ENCODE measurements around the gene GBGT1. TPM values are rescaled to one million over a fixed set of nuclear protein-coding genes. Genes with fewer than 3 reads are reported as not detected.
A peak's percentile ranks its signal among the peaks of the same experiment; 100 is the strongest.

Gene GBGT1
- total and polyA plus RNA-seq, 8 donors = 1.2 to 37.9 (median 22.6) TPM

DNA sequence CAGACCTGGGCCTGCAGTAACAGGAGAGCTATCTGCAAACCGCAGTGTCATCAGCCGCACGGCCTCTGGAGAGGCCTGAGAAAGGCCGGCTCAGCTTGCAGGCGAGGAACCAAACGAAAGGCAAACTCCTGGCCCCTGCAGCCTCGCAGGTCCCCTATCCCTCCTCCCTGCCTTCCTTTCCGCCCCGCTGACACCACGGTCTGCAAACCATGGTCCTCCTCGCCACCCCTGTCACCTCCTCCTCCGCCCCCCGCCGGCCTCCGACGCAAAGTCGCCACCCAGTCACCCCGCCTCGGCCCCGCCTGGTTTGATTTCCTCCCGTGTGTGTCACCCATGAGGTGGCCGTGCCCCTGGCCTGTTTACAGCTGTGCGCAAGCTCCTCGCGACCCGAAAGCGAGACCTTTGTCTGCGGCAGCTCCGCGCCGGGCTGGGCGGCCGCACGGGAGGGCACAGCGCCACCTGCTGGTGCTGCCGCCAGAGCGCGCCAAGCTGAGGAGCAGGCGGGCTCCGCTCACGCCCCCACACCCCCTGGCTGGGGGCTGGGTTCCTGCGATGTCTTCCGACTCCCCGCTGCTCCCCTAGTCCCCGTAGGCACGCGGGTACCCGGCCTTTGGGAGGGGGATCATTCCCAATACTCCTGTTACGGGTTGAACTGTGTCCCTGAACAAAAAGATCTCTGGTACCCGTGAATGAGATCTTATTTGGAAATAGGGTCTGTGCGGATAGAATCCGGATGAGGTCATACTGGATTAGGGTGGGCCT, 19.4 kb downstream of the GBGT1 start:
- Histone ChIP-seq H3K36me3 (no peaks in the 10 kb centered on the region), H3K27ac (peak overlapping the region; percentile 60 to 77 (median 71)), H3K9me3 (no peaks in the 10 kb centered on the region), H3K4me1 (peaks cover 52 to 88% (median 82%) of the 10 kb centered on the region in 4 donors), H3K4me3 (peak overlapping the region; percentile 34 to 44 (median 42)), H3K27me3 (no peaks in the 10 kb centered on the region)
- WGBS, 5 donors = 2 to 8% (median 7%) methylated on average over 41 to 52 of the region's 52 CpGs
- TF ChIP-seq POLR2A (IDR thresholded peaks at IDR 0.05) = no peak
- peak in 2 of 3 donors; percentile 43 to 91 for TF ChIP-seq POLR2AphosphoS5 (IDR thresholded peaks at IDR 0.05)
- TF ChIP-seq, protein P1, sequence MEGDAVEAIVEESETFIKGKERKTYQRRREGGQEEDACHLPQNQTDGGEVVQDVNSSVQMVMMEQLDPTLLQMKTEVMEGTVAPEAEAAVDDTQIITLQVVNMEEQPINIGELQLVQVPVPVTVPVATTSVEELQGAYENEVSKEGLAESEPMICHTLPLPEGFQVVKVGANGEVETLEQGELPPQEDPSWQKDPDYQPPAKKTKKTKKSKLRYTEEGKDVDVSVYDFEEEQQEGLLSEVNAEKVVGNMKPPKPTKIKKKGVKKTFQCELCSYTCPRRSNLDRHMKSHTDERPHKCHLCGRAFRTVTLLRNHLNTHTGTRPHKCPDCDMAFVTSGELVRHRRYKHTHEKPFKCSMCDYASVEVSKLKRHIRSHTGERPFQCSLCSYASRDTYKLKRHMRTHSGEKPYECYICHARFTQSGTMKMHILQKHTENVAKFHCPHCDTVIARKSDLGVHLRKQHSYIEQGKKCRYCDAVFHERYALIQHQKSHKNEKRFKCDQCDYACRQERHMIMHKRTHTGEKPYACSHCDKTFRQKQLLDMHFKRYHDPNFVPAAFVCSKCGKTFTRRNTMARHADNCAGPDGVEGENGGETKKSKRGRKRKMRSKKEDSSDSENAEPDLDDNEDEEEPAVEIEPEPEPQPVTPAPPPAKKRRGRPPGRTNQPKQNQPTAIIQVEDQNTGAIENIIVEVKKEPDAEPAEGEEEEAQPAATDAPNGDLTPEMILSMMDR (IDR thresholded peaks at IDR 0.05) = peak in 6 of 7 experiments; percentile 88 to 100 (median 97)
- TF ChIP-seq EP300 (IDR thresholded peaks at IDR 0.05) = no peak
- peak; percentile 86 to 96 for DNase-seq
- intact Hi-C loops (cut with DNase I; ENCODE audit: low total_unique reads) = loop anchor here (10.0 kb wide), 1 partner anchor 100 kb away; no protein-coding TSS in a partner anchor

- peak overlapping the region; percentile 60 to 77 (median 71) for H3K27ac ChIP-seq
- intact Hi-C loops (cut with DNase I; ENCODE audit: low total_unique reads) = loop anchor here (10.0 kb wide), 1 partner anchor 99 kb away; no protein-coding TSS in a partner anchor
- no peaks in the 10 kb centered on the region for H3K27me3 ChIP-seq
- H3K4me1 ChIP-seq = peaks cover 52 to 93% (median 86%) of the 10 kb centered on the region in 4 donors
- peak overlapping the region; percentile 34 to 44 (median 42) for H3K4me3 ChIP-seq
- TF ChIP-seq POLR2A (IDR thresholded peaks at IDR 0.05) (no peak), POLR2AphosphoS5 (IDR thresholded peaks at IDR 0.05) (no peak), EP300 (IDR thresholded peaks at IDR 0.05) (no peak)
- TF ChIP-seq, protein P1 (IDR thresholded peaks at IDR 0.05) = no peak
- H3K9me3 ChIP-seq = no peaks in the 10 kb centered on the region
- 84 to 89% (median 84%) methylated on average over 11 to 13 of the region's 13 CpGs for WGBS, 5 donors
- DNase-seq = peak in 1 of 2 donors; percentile 24
- H3K36me3 ChIP-seq = no peaks in the 10 kb centered on the region
Observed at GRCh38 chr9:133143639-133144141, 20.0 kb downstream of the GBGT1 start.

- peak overlapping the region in 4 of 5 donors; percentile 7 to 73 (median 57) for H3K27ac ChIP-seq
- intact Hi-C loops (cut with DNase I; ENCODE audit: low total_unique reads) = loop anchor here (10.0 kb wide), 1 partner anchor 98 kb away; no protein-coding TSS in a partner anchor
- H3K9me3 ChIP-seq = no peaks in the 10 kb centered on the region
- H3K4me1 ChIP-seq = peaks cover 52 to 93% (median 86%) of the 10 kb centered on the region in 4 donors
- DNase-seq = peak; percentile 25 to 68
- H3K36me3 ChIP-seq = no peaks in the 10 kb centered on the region
- H3K4me3 ChIP-seq = no peak overlapping the region
- 58 to 64% (median 61%) methylated on average over 18 of the region's 18 CpGs for WGBS, 5 donors
- no peaks in the 10 kb centered on the region for H3K27me3 ChIP-seq
- TF ChIP-seq POLR2A (IDR thresholded peaks at IDR 0.05) (no peak), EP300 (IDR thresholded peaks at IDR 0.05) (no peak)
Observed at GRCh38 chr9:133142684-133143622, 20.8 kb downstream of the GBGT1 start.

- intact Hi-C loops (cut with DNase I; ENCODE audit: low total_unique reads) = loop anchor here (10.0 kb wide), 1 partner anchor 97 kb away; no protein-coding TSS in a partner anchor
- DNase-seq = peak; percentile 88
- H3K27ac ChIP-seq = peak overlapping the region; percentile 7 to 73 (median 54)
Observed at GRCh38 chr9:133141833-133142595, 21.7 kb downstream of the GBGT1 start.

More at GRCh38 chr9:133141833-133142595, 21.7 kb downstream of the GBGT1 start:
- TF ChIP-seq, protein P1 (IDR thresholded peaks at IDR 0.05) = no peak
- TF ChIP-seq EP300 (IDR thresholded peaks at IDR 0.05) (no peak), POLR2AphosphoS5 (IDR thresholded peaks at IDR 0.05) (peak in 1 of 3 donors; percentile 36)
- WGBS, 5 donors = 30 to 38% (median 37%) methylated on average over 14 to 16 of the region's 16 CpGs
- Histone ChIP-seq H3K27me3 (no peaks in the 10 kb centered on the region), H3K4me1 (peaks cover 51 to 93% (median 86%) of the 10 kb centered on the region in 4 donors), H3K9me3 (no peaks in the 10 kb centered on the region), H3K4me3 (no peak overlapping the region), H3K36me3 (no peaks in the 10 kb centered on the region)

Data from stomach (tissue), 9 donors.